K562 (cell line): ENCODE measurements around the gene KBTBD4. TPM values are rescaled to one million over a fixed set of nuclear protein-coding genes. Genes with fewer than 3 reads are reported as not detected.

Experiments
- ATAC-seq: fragments of 200-7000 bp; cut with Tn5 transposase; 3 replicates; pipeline ENCODE4 v1.9.1; 2020; ENCODE audit warnings: moderate library complexity
- BruUV-seq: library from RNA; stranded (reverse); fragments of 400-500 nt; replicated peaks from 2 replicates; lab custom pipeline; 2021; lab: Mats Ljungman, UMichigan
- CTCF ChIA-PET: fragments of 300-600 bp; formaldehyde crosslinking; extraction: SDS; loops from one replicate; lab custom pipeline; 2021; ENCODE audit warnings: low intra/inter-chr PET ratio; lab: Yijun Ruan, JAX
- POLR2A ChIA-PET: fragments of 300-600, 350-650 bp; sonication (Branson Sonifier 250); formaldehyde crosslinking; extraction: SDS; loops from one replicate; lab custom pipeline; 2021; ENCODE audit warnings: antibody characterized with exemption, inconsistent platforms; lab: Yijun Ruan, JAX
- DNase-seq, 4 experiments: peaks; one replicate each; pipeline versions ENCODE4 v3.0.0 to v3.0.0-alpha.2; 2011 to 2018; ENCODE audit warnings: low spot score in 3 of 4, mixed read lengths in 3 of 4; ENCODE audit errors: extremely low read depth in 1 of 4
- FAIRE-seq: peaks from 2 replicates; lab custom pipeline; 2011; peaks lifted over from hg19 to GRCh38; lab: Jason Lieb, UNC
- H2AFZ ChIP-seq: 2 replicates; pipeline ENCODE4 v1.6.0; 2011; ENCODE audit warnings: low read depth, low read length, control low read depth, inconsistent platforms
- H3K27ac ChIP-seq: fragments of 200-600 bp; 3 replicates; pipeline ENCODE4 v1.8.0; 2011; ENCODE audit warnings: low read depth, mild to moderate bottlenecking, control low read depth, inconsistent platforms, low read length, moderate library complexity, mixed read lengths; ENCODE audit errors: extremely low read depth
- H3K27me3 ChIP-seq, 2 experiments: fragments of 300-600 bp in 1 of 2; 2 replicates in 1 of 2; 3 replicates in 1 of 2; pipeline versions ENCODE4 v1.6.0 to v1.8.0; 2011; ENCODE audit warnings: inconsistent platforms in 2 of 2, low read length in 2 of 2, mild to moderate bottlenecking in 1 of 2, mixed read lengths in 1 of 2, moderate library complexity in 1 of 2; ENCODE audit not compliant: control insufficient read depth in 2 of 2, insufficient read depth in 2 of 2
- H3K36me3 ChIP-seq: fragments of 300-600 bp; 3 replicates; pipeline ENCODE4 v1.8.0; 2011; ENCODE audit warnings: mild to moderate bottlenecking, low read length, inconsistent platforms; ENCODE audit not compliant: control insufficient read depth, insufficient read depth
- H3K4me1 ChIP-seq, 2 experiments: fragments of 200-600 bp in 1 of 2; replicated peaks in 1 of 2; 2 replicates in 1 of 2; 3 replicates in 1 of 2; pipeline versions ENCODE4 v1.5.1 to v1.8.0; 2011; ENCODE audit warnings: inconsistent platforms in 2 of 2, low read length in 2 of 2, mild to moderate bottlenecking in 1 of 2, mixed read lengths in 1 of 2, moderate library complexity in 1 of 2; ENCODE audit not compliant: control insufficient read depth in 2 of 2, insufficient read depth in 2 of 2
- H3K4me2 ChIP-seq: 2 replicates; pipeline ENCODE4 v1.6.1; 2011; ENCODE audit warnings: low read length, control low read depth, inconsistent platforms, mixed read lengths; ENCODE audit not compliant: insufficient read depth
- H3K4me3 ChIP-seq: fragments of 200-600 bp; sonication (generic), shearing (Covaris generic); 2 replicates; pipeline ENCODE4 v1.5.1; 2016; ENCODE audit warnings: control low read depth, inconsistent platforms
- H3K79me2 ChIP-seq: fragments of 200-600 bp; 3 replicates; pipeline ENCODE4 v1.8.0; 2011; ENCODE audit warnings: low read length, inconsistent platforms; ENCODE audit not compliant: control insufficient read depth, insufficient read depth
- H3K9ac ChIP-seq, 2 experiments: 2 replicates each; pipeline versions ENCODE4 v1.6.0 to v1.6.1; 2011; ENCODE audit warnings: low read depth in 2 of 2, low read length in 2 of 2, control low read depth in 1 of 2, inconsistent platforms in 1 of 2, mild to moderate bottlenecking in 1 of 2, mixed read lengths in 1 of 2; ENCODE audit not compliant: insufficient read depth in 1 of 2
- H3K9me1 ChIP-seq: one replicate; pipeline ENCODE4 v1.6.0; 2011; ENCODE audit warnings: inconsistent platforms, mild to moderate bottlenecking, low read length, moderate library complexity; ENCODE audit not compliant: control insufficient read depth, insufficient read depth
- H3K9me3 ChIP-seq: replicated peaks from 2 replicates; pipeline ENCODE4 v1.5.1; 2011; ENCODE audit warnings: low read depth, low read length, inconsistent platforms; ENCODE audit not compliant: control insufficient read depth, insufficient read depth
- H4K20me1 ChIP-seq: replicated peaks from 2 replicates; pipeline ENCODE4 v1.6.1; 2011; ENCODE audit warnings: low read length, inconsistent platforms, mixed read lengths; ENCODE audit not compliant: control insufficient read depth, insufficient read depth
- CAMTA2 ChIP-seq: fragments of 250-450 bp; sonication (Bioruptor Pico); conservative IDR thresholded peaks from 2 replicates; pipeline ENCODE4 v1.5.1; 2022
- CBFB ChIP-seq: sonication (generic); formaldehyde crosslinking; IDR thresholded peaks from 2 replicates; pipeline ENCODE4 v1.4.0; 2020; ENCODE audit warnings: mild to moderate bottlenecking, missing genetic modification reagents
- E2F3 ChIP-seq: fragments of 250-450 bp; sonication (Bioruptor Pico); IDR thresholded peaks from 2 replicates; pipeline ENCODE4 v1.4.0; 2020; ENCODE audit warnings: mild to moderate bottlenecking
- HDAC3 ChIP-seq: fragments of 450-650 bp; IDR thresholded peaks from 2 replicates; pipeline ENCODE4 v1.6.1; 2018; ENCODE audit warnings: borderline replicate concordance, mild to moderate bottlenecking, moderate library complexity; ENCODE audit not compliant: partially characterized antibody
- MAFK ChIP-seq: IDR thresholded peaks from 2 replicates; pipeline ENCODE4 v1.6.1; 2011; ENCODE audit warnings: low read length, improper control_type of control experiment
- NCOA1 ChIP-seq: fragments of 450-650 bp; IDR thresholded peaks from 2 replicates; pipeline ENCODE4 v1.6.1; 2016; ENCODE audit warnings: low read depth
- PYGO2 ChIP-seq: fragments of 450-650 bp; IDR thresholded peaks from 2 replicates; pipeline ENCODE4 v1.6.1; 2016; ENCODE audit warnings: mild to moderate bottlenecking, missing genetic modification characterization, moderate library complexity, missing compliant biosample characterization
- RERE ChIP-seq: sonication (generic); formaldehyde crosslinking; IDR thresholded peaks from 2 replicates; pipeline ENCODE4 v1.8.0; 2023; ENCODE audit warnings: missing genetic modification reagents, mild to moderate bottlenecking, borderline replicate concordance
- RFX5 ChIP-seq: IDR thresholded peaks from 2 replicates; pipeline ENCODE4 v1.6.1; 2011; ENCODE audit warnings: low read depth, mild to moderate bottlenecking, improper control_type of control experiment, low read length
- STAG1 ChIP-seq: sonication (generic); formaldehyde crosslinking; IDR thresholded peaks from 2 replicates; pipeline ENCODE4 v1.5.0; 2020; ENCODE audit warnings: missing genetic modification reagents, borderline replicate concordance
- ZNF165 ChIP-seq: fragments of 250-450 bp; sonication (Bioruptor Pico); IDR thresholded peaks from 2 replicates; pipeline ENCODE4 v1.4.0; 2020; ENCODE audit warnings: borderline replicate concordance
- WGBS: fragments of 100-300 bp; shearing (Covaris generic); methylation state at CpG from one replicate; pipeline ENCODE4 v1.1.6; 2016; ENCODE audit warnings: low coverage, mixed read lengths; ENCODE audit not compliant: insufficient coverage; ENCODE audit errors: missing lambda C conversion rate; 5-methylcytosine and 5-hydroxymethylcytosine counted together
- in situ Hi-C: fragments of 300-500 bp; cut with MboI; formaldehyde crosslinking; loops from 4 replicates; pipeline ENCODE4 v1.15.0; 2018; ENCODE audit warnings: inconsistent platforms, mixed read lengths
- intact Hi-C: fragments of 100-400 bp; cut with micrococcal nuclease; formaldehyde crosslinking; loops from 2 replicates; pipeline ENCODE4 v1.14.2; 2022
- polyA plus RNA-seq, 8 experiments: library from polyadenylated mRNA; depleted of rRNA in 4 of 8; stranded (reverse) in 5 of 8; unstranded in 3 of 8; fragments of >200 nt; fragmentation: Nextera tagmentation in 2 of 8; fragmentation: Illumina TruSeq in 1 of 8; extraction: Ambion mirVana in 2 of 8; extraction: Trizol in 1 of 8; gene quantifications; 2 replicates each; pipeline versions ENCODE4 v1.2.1 to v1.2.3, GENCODE V29; 2011 to 2014; ENCODE audit warnings: inconsistent platforms in 1 of 8, missing spikeins in 1 of 8
- total RNA-seq, 7 experiments: library from RNA; depleted of rRNA in 6 of 7; stranded (reverse); fragments of >200 nt in 6 of 7; fragmentation: Illumina TruSeq in 2 of 7; extraction: Trizol in 2 of 7; gene quantifications; 2 replicates each; pipeline versions ENCODE4 v1.2.1 to v1.2.3, GENCODE V29; 2011 to 2021; ENCODE audit warnings: low replicate concordance in 1 of 7
- TF ChIP-seq, protein P1 (sequence below): fragments of 250-450 bp; sonication (Bioruptor Pico); IDR thresholded peaks from 2 replicates; pipeline ENCODE4 v1.9.0; 2021; ENCODE audit warnings: mild to moderate bottlenecking, inconsistent platforms
- TF ChIP-seq, protein P2 (sequence below): fragments of 250-450 bp; sonication (Bioruptor Pico); IDR thresholded peaks from 2 replicates; pipeline ENCODE4 v1.8.0; 2021; ENCODE audit warnings: moderate library complexity, mild to moderate bottlenecking, inconsistent platforms

Gene KBTBD4
- total and polyA plus RNA-seq, 9 of the 15 experiments (the other 6 are each of a cell fraction or from before 2014, with no cell fraction given): 7.0 to 33.9 (median 13.3) TPM

- WGBS: 94% methylated on average over 7 of the region's 7 CpGs
- CTCF ChIA-PET: no interaction called here
- H3K4me3 ChIP-seq: no peak overlapping the region
- no peak overlapping the region for H3K4me2 ChIP-seq
- DNase-seq: peak in 1 of 4 experiments; percentile 6
- peaks cover 61% of the 10 kb centered on the region; the same call in 2 of the 3 replicates for H3K36me3 ChIP-seq
- no peak for FAIRE-seq
- BruUV-seq: no TSS peak
- no peaks in the 10 kb centered on the region for H3K9me1 ChIP-seq
- POLR2A ChIA-PET: interaction anchor here (1.3 to 2.0 kb wide), 2 partner anchors 8 to 10 kb away, joined by 4 to 10 read pairs; partner anchors contain the start of genes KBTBD4 and NDUFS3
- ATAC-seq: no peak
- in situ Hi-C loops (no loop called here), intact Hi-C loops (no loop called here)
- H3K9ac ChIP-seq: no peak overlapping the region
- H3K9me3 ChIP-seq: no peaks in the 10 kb centered on the region
- H3K27ac ChIP-seq: no peak overlapping the region
- peaks cover 5 to 20% of the 10 kb centered on the region in 2 experiments; a peak in 4 of 5 replicates for H3K4me1 ChIP-seq
- no peaks in the 10 kb centered on the region for H3K27me3 ChIP-seq
- H4K20me1 ChIP-seq: no peaks in the 10 kb centered on the region
- H2AFZ ChIP-seq: no peak overlapping the region
- peaks cover 46% of the 10 kb centered on the region for H3K79me2 ChIP-seq
- TF ChIP-seq STAG1 (CRISPR knock-in tag) (no peak), HDAC3 (no peak), RERE (CRISPR knock-in tag) (no peak), NCOA1 (no peak), ZNF165 (CRISPR knock-in tag) (no peak), PYGO2 (tag) (no peak), CBFB (CRISPR knock-in tag) (no peak), E2F3 (CRISPR knock-in tag) (no peak), MAFK (no peak), CAMTA2 (CRISPR knock-in tag) (no peak), RFX5 (no peak)
- TF ChIP-seq, protein P1, sequence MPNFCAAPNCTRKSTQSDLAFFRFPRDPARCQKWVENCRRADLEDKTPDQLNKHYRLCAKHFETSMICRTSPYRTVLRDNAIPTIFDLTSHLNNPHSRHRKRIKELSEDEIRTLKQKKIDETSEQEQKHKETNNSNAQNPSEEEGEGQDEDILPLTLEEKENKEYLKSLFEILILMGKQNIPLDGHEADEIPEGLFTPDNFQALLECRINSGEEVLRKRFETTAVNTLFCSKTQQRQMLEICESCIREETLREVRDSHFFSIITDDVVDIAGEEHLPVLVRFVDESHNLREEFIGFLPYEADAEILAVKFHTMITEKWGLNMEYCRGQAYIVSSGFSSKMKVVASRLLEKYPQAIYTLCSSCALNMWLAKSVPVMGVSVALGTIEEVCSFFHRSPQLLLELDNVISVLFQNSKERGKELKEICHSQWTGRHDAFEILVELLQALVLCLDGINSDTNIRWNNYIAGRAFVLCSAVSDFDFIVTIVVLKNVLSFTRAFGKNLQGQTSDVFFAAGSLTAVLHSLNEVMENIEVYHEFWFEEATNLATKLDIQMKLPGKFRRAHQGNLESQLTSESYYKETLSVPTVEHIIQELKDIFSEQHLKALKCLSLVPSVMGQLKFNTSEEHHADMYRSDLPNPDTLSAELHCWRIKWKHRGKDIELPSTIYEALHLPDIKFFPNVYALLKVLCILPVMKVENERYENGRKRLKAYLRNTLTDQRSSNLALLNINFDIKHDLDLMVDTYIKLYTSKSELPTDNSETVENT: no peak
- TF ChIP-seq, protein P2, sequence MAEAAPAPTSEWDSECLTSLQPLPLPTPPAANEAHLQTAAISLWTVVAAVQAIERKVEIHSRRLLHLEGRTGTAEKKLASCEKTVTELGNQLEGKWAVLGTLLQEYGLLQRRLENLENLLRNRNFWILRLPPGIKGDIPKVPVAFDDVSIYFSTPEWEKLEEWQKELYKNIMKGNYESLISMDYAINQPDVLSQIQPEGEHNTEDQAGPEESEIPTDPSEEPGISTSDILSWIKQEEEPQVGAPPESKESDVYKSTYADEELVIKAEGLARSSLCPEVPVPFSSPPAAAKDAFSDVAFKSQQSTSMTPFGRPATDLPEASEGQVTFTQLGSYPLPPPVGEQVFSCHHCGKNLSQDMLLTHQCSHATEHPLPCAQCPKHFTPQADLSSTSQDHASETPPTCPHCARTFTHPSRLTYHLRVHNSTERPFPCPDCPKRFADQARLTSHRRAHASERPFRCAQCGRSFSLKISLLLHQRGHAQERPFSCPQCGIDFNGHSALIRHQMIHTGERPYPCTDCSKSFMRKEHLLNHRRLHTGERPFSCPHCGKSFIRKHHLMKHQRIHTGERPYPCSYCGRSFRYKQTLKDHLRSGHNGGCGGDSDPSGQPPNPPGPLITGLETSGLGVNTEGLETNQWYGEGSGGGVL (CRISPR knock-in tag): no peak
These were observed 9.1 kb downstream of the KBTBD4 start for GRCh38 chr11:47569646-47570045.
